GM12878 (cell line): ENCODE data around the gene ELFN2. TPM values are rescaled to one million over a fixed set of nuclear protein-coding genes. Genes with fewer than 3 reads are reported as not detected.

Source experiments
- ATAC-seq: fragments of 200-7000 bp; cut with Tn5 transposase; 3 replicates; pipeline ENCODE4 v1.9.1; 2020; ENCODE audit warnings: mild to moderate bottlenecking, moderate library complexity
- BruUV-seq: library from RNA; stranded (reverse); fragments of 400-500 nt; replicated peaks from 2 replicates; lab custom pipeline; 2021; lab: Mats Ljungman, UMichigan
- CTCF ChIA-PET: fragments of 300-600 bp; sonication (Branson Sonifier 250); formaldehyde crosslinking; extraction: SDS; loops from one replicate; lab custom pipeline; 2021; ENCODE audit warnings: inconsistent platforms; lab: Yijun Ruan, JAX
- POLR2A ChIA-PET: fragments of 350-600 bp; formaldehyde crosslinking; extraction: SDS; loops from one replicate; lab custom pipeline; 2021; ENCODE audit warnings: inconsistent platforms; lab: Charles Lee
- RAD21 ChIA-PET: fragments of 300-600 bp; sonication (Branson Sonifier 250); formaldehyde crosslinking; loops from one replicate; lab custom pipeline; 2023; ENCODE audit warnings: antibody characterized with exemption; ENCODE audit not compliant: unreplicated experiment; lab: Charles Lee
- SMC1A ChIA-PET: fragments of 300-600 bp; sonication (Branson Sonifier 250); formaldehyde crosslinking; loops from one replicate; lab custom pipeline; 2023; ENCODE audit not compliant: unreplicated experiment, uncharacterized antibody; lab: Charles Lee
- DNase-seq: peaks from one replicate; pipeline ENCODE4 v3.0.0-alpha.2; 2011; ENCODE audit warnings: low read depth, low spot score
- FAIRE-seq: peaks from 3 replicates; lab custom pipeline; 2011; peaks lifted over from hg19 to GRCh38; lab: Jason Lieb, UNC
- H2AFZ ChIP-seq: 2 replicates; pipeline ENCODE4 v1.6.0; 2011; ENCODE audit warnings: low read depth, low read length, control low read depth; ENCODE audit not compliant: control insufficient read depth
- H3K27ac ChIP-seq: 2 replicates; pipeline ENCODE4 v1.5.1; 2011; ENCODE audit warnings: control low read depth; ENCODE audit not compliant: control insufficient read depth, insufficient read depth
- H3K27me3 ChIP-seq, 2 experiments: replicated peaks in 1 of 2; 2 replicates each; pipeline versions ENCODE4 v1.6.0 to v1.6.1; 2011; ENCODE audit warnings: low read length in 1 of 2; ENCODE audit not compliant: control insufficient read depth in 2 of 2, insufficient read depth in 2 of 2
- H3K36me3 ChIP-seq, 2 experiments: 2 replicates each; pipeline ENCODE4 v1.5.1; 2011; ENCODE audit warnings: low read length in 1 of 2; ENCODE audit not compliant: control insufficient read depth in 2 of 2, insufficient read depth in 2 of 2
- H3K4me1 ChIP-seq: 2 replicates; pipeline ENCODE4 v1.6.1; 2011; ENCODE audit warnings: mild to moderate bottlenecking, low read length, moderate library complexity, mixed read lengths; ENCODE audit not compliant: control insufficient read depth, insufficient read depth
- H3K4me2 ChIP-seq: 2 replicates; pipeline ENCODE4 v1.6.0; 2011; ENCODE audit warnings: control low read depth; ENCODE audit not compliant: control insufficient read depth, insufficient read depth
- H3K4me3 ChIP-seq: fragments of 200-600 bp; sonication (generic); 2 replicates; pipeline ENCODE4 v1.5.1; 2016
- H3K79me2 ChIP-seq: 2 replicates; pipeline ENCODE4 v1.6.0; 2011; ENCODE audit warnings: low read length; ENCODE audit not compliant: control insufficient read depth, insufficient read depth
- H3K9ac ChIP-seq: 2 replicates; pipeline ENCODE4 v1.8.0; 2011; ENCODE audit warnings: low read length, control low read depth, mixed read lengths; ENCODE audit not compliant: control insufficient read depth, insufficient read depth
- H3K9me3 ChIP-seq: replicated peaks from 3 replicates; pipeline ENCODE4 v1.5.1; 2011; ENCODE audit warnings: mild to moderate bottlenecking, low read length; ENCODE audit not compliant: control insufficient read depth, insufficient read depth
- H4K20me1 ChIP-seq: 2 replicates; pipeline ENCODE4 v1.6.0; 2011; ENCODE audit not compliant: control insufficient read depth, insufficient read depth
- ASH2L ChIP-seq: fragments of 300-600, 200-600 bp; sonication (generic); IDR thresholded peaks from 2 replicates; pipeline ENCODE4 v1.6.1; 2017; ENCODE audit warnings: low read depth, mild to moderate bottlenecking, borderline replicate concordance
- FOXM1 ChIP-seq: IDR thresholded peaks from 2 replicates; pipeline ENCODE4 v1.6.1; 2012; ENCODE audit warnings: low read depth, mild to moderate bottlenecking, inconsistent platforms, low read length, moderate library complexity
- KLF5 ChIP-seq: fragments of 450-650 bp; IDR thresholded peaks from 2 replicates; pipeline ENCODE4 v1.6.1; 2014; ENCODE audit warnings: mild to moderate bottlenecking; ENCODE audit not compliant: partially characterized antibody
- MEF2B ChIP-seq: fragments of 450-650 bp; IDR thresholded peaks from 2 replicates; pipeline ENCODE4 v1.6.1; 2018; ENCODE audit warnings: mild to moderate bottlenecking, moderate library complexity; ENCODE audit not compliant: partially characterized antibody, poor library complexity, severe bottlenecking
- NR2F1 ChIP-seq: fragments of 450-650 bp; conservative IDR thresholded peaks from 2 replicates; pipeline ENCODE4 v1.6.1; 2017; ENCODE audit warnings: mild to moderate bottlenecking
- POLR2AphosphoS5 ChIP-seq: IDR thresholded peaks from 2 replicates; pipeline ENCODE4 v1.6.1; 2011; ENCODE audit warnings: mild to moderate bottlenecking, low read length, inconsistent platforms
- SREBF1 ChIP-seq: IDR thresholded peaks from 2 replicates; pipeline ENCODE4 v1.6.1; 2012; ENCODE audit warnings: mild to moderate bottlenecking, low read length
- SRF ChIP-seq, 2 experiments: IDR thresholded peaks; 2 replicates each; pipeline ENCODE4 v1.6.1; 2011; ENCODE audit warnings: low read depth in 2 of 2, low read length in 2 of 2, mild to moderate bottlenecking in 1 of 2, moderate library complexity in 1 of 2
- ZNF217 ChIP-seq: fragments of 450-650 bp; IDR thresholded peaks from 2 replicates; pipeline ENCODE4 v1.6.1; 2017; ENCODE audit warnings: antibody characterized with exemption, mild to moderate bottlenecking
- ZNF687 ChIP-seq: fragments of 450-650 bp; IDR thresholded peaks from 2 replicates; pipeline ENCODE4 v1.6.1; 2017; ENCODE audit warnings: mild to moderate bottlenecking, moderate library complexity
- WGBS: methylation state at CpG from one replicate; pipeline ENCODE4 v1.1.6; 2016; ENCODE audit warnings: low lambda C conversion rate; ENCODE audit not compliant: insufficient replicate concordance, insufficient coverage; ENCODE audit errors: missing lambda C conversion rate; 5-methylcytosine and 5-hydroxymethylcytosine counted together
- in situ Hi-C: fragments of 300-500 bp; cut with MboI; formaldehyde crosslinking; loops from 9 replicates; pipeline ENCODE4 v1.14.3; 2018; ENCODE audit warnings: mixed read lengths
- intact Hi-C: fragments of 100-400 bp; cut with micrococcal nuclease; formaldehyde crosslinking; loops from one replicate; pipeline ENCODE4 v1.14.2; 2022; ENCODE audit not compliant: unreplicated experiment
- polyA plus RNA-seq, 11 experiments: library from polyadenylated mRNA; depleted of rRNA in 4 of 11; unstranded in 6 of 11; stranded (reverse) in 5 of 11; fragments of >200 nt; fragmentation: Nextera tagmentation in 4 of 11; fragmentation: Illumina TruSeq in 1 of 11; extraction: Ambion mirVana in 4 of 11; extraction: Trizol in 1 of 11; gene quantifications; 1 replicate in 1 of 11; 2 replicates in 10 of 11; pipeline versions ENCODE4 v1.2.1 to v1.2.3, GENCODE V29; 2011 to 2016; ENCODE audit warnings: inconsistent platforms in 2 of 11, missing spikeins in 2 of 11, low read depth in 1 of 11
- total RNA-seq, 4 experiments: library from RNA; depleted of rRNA in 3 of 4; stranded (reverse); fragments of >200 nt in 3 of 4; fragmentation: Illumina TruSeq in 1 of 4; extraction: Trizol in 1 of 4; gene quantifications; 2 replicates each; pipeline versions ENCODE4 v1.2.1 to v1.2.3, GENCODE V29; 2013 to 2021

ELFN2 gene
- total and polyA plus RNA-seq, 10 of the 15 experiments (the other 5 are each of a cell fraction or from before 2014, with no cell fraction given), result 0.03 to 0.05 TPM; not detected in 8

DNA sequence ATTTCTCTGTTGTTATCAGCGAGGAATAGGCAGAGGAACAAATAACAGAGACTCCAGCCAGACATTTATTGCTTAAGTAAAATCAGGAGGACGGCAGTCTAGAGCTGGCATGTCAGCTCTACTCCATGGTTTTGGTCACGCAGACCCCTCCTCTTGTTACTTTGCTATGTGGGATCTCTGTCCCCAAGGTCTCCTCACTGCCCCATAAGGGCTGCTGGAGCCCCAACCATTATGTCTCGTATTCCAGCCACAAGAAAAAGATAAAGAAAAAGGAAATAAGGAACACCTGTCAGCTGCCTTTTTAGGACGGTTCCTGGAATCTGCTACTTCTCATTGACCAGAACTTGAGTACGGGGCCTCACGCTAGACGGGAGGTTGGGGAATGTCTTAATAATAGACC, 70.4 kb downstream of the ELFN2 start:
- H3K27me3 ChIP-seq, result peaks cover 2 to 4% of the 10 kb centered on the region in 2 experiments; a peak in 2 of 4 replicates
- no peaks in the 10 kb centered on the region for H4K20me1 ChIP-seq
- 52% methylated on average over 8 of the region's 8 CpGs for WGBS
- no peaks in the 10 kb centered on the region for H3K36me3 ChIP-seq
- no peak for ATAC-seq
- DNase-seq, result no peak
- in situ Hi-C loops, result no loop called here
- no peak overlapping the region for H2AFZ ChIP-seq
- RAD21 ChIA-PET, result no interaction called here
- FAIRE-seq, result no peak
- no peak overlapping the region for H3K9ac ChIP-seq
- SMC1A ChIA-PET, result interaction anchor here (1.0 kb wide), 1 partner anchor 9 kb away, joined by 3 read pairs; no protein-coding TSS in a partner anchor
- CTCF ChIA-PET, result interaction anchor here (0.7 kb wide), 1 partner anchor 27 kb away, joined by 3 read pairs; no protein-coding TSS in a partner anchor
- no TSS peak for BruUV-seq
- no peak overlapping the region for H3K27ac ChIP-seq
- H3K4me1 ChIP-seq, result no peaks in the 10 kb centered on the region
- H3K4me2 ChIP-seq, result no peak overlapping the region
- H3K9me3 ChIP-seq, result no peaks in the 10 kb centered on the region
- intact Hi-C loops, result no loop called here
- no peaks in the 10 kb centered on the region for H3K79me2 ChIP-seq
- no peak for TF ChIP-seq MEF2B
- TF ChIP-seq ASH2L, result no peak
- POLR2A ChIA-PET, result no interaction called here
- no peak overlapping the region for H3K4me3 ChIP-seq

- Histone ChIP-seq H3K4me2 (no peak overlapping the region), H3K4me1 (no peaks in the 10 kb centered on the region), H3K79me2 (no peaks in the 10 kb centered on the region), H3K36me3 (no peaks in the 10 kb centered on the region), H2AFZ (no peak overlapping the region), H3K9me3 (no peaks in the 10 kb centered on the region), H3K27me3 (peaks cover 2 to 4% of the 10 kb centered on the region in 2 experiments; a peak in 3 of 4 replicates), H3K4me3 (no peak overlapping the region), H4K20me1 (no peaks in the 10 kb centered on the region), H3K9ac (no peak overlapping the region), H3K27ac (no peak overlapping the region)
- FAIRE-seq, result no peak
- ATAC-seq, result no peak
- WGBS, result 33% methylated on average over 14 of the region's 14 CpGs
- ChIA-PET POLR2A (no interaction called here), SMC1A (no interaction called here), CTCF (no interaction called here), RAD21 (no interaction called here)
- intact Hi-C loops (no loop called here), in situ Hi-C loops (no loop called here)
- TF ChIP-seq SRF (IDR thresholded peaks at IDR 0.05; ENCODE audit: low read depth in 2 of 2, low read length in 2 of 2), result no peak
- no peak for TF ChIP-seq ZNF217
- no peak for TF ChIP-seq SREBF1
- no peak for TF ChIP-seq POLR2AphosphoS5
- TF ChIP-seq FOXM1, result no peak
- no peak for TF ChIP-seq ZNF687
- no peak for TF ChIP-seq KLF5
- no peak for TF ChIP-seq NR2F1
- no peak for DNase-seq
- no TSS peak for BruUV-seq
Observed at GRCh38 chr22:37355174-37355573, 72.1 kb downstream of the ELFN2 start.
